Fibroblast of gingiva (primary cell): ENCODE results near the gene NMB.
"Not testable (repeated sequence)": the region's sequence is repeated elsewhere in the genome, so short reads cannot be mapped to it uniquely, and the experiment has no call there.

ENCODE experiments used
- DNase-seq: peaks from one replicate; pipeline ENCODE4 v3.0.0-alpha.2; 2011; ENCODE audit warnings: low read depth

NMB gene

GRCh38 chr15:84658080-84658787 is at the start of gene NMB:
Gene NMB, minus strand, starts transcription at chr15:84658199. Its CDS starts 47 bp downstream, at chr15:84658152.
- DNase-seq, result peak; percentile 72

GRCh38 chr15:84703808-84704207 is 45.8 kb upstream of the NMB start:
- no peak for DNase-seq

GRCh38 chr15:84702961-84703482 is 45.0 kb upstream of the NMB start:
- peak; percentile 44 for DNase-seq

- no peak for DNase-seq
These were observed 41.7 kb upstream of the NMB start for GRCh38 chr15:84699538-84700191.

GRCh38 chr15:84697236-84697990 is 39.4 kb upstream of the NMB start:
- DNase-seq, result no peak

- DNase-seq, result no peak
These were observed 38.8 kb upstream of the NMB start for GRCh38 chr15:84696757-84697156.

- DNase-seq, result no peak
These were observed 32.3 kb upstream of the NMB start for GRCh38 chr15:84690342-84690741.

GRCh38 chr15:84689858-84690257 is 31.9 kb upstream of the NMB start:
- DNase-seq, result no peak

GRCh38 chr15:84686446-84686845 is 28.4 kb upstream of the NMB start:
- not testable (repeated sequence) for DNase-seq

- peak; percentile 91 for DNase-seq
These were observed 27.3 kb upstream of the NMB start for GRCh38 chr15:84685304-84685703.

GRCh38 chr15:84684092-84684491 is 26.1 kb upstream of the NMB start:
- peak; percentile 8 for DNase-seq

- peak; percentile 6 for DNase-seq
These were observed 23.8 kb upstream of the NMB start for GRCh38 chr15:84681831-84682230.

- peak; percentile 86 for DNase-seq
These were observed 13.2 kb upstream of the NMB start for GRCh38 chr15:84671211-84671610.

- DNase-seq, result peak; percentile 96
These were observed 11.7 kb upstream of the NMB start for GRCh38 chr15:84669726-84670125.

- DNase-seq, result no peak
These were observed 10.4 kb upstream of the NMB start for GRCh38 chr15:84668221-84668982.

GRCh38 chr15:84666373-84666772 is 8.4 kb upstream of the NMB start:
- peak; percentile 8 for DNase-seq

GRCh38 chr15:84661001-84661400 is 3.0 kb upstream of the NMB start:
- DNase-seq, result no peak

GRCh38 chr15:84659904-84660781 is 2.1 kb upstream of the NMB start:
- no peak for DNase-seq

- DNase-seq, result no peak
These were observed 901 bp upstream of the NMB start for GRCh38 chr15:84658788-84659411.

GRCh38 chr15:84657748-84658079 is 285 bp downstream of the NMB start:
- DNase-seq, result no peak

GRCh38 chr15:84656972-84657371 is 1.0 kb downstream of the NMB start:
- DNase-seq, result no peak
